ENCODE data around the gene PUSL1. TPM values are rescaled to one million over a fixed set of nuclear protein-coding genes. Genes with fewer than 3 reads are reported as not detected.
A peak's percentile ranks its signal among the peaks of the same experiment; 100 is the strongest.

PUSL1 gene
- total RNA-seq, 1 experiment from 2014 or later, result 35.1 TPM

GRCh38 chr1:1294250-1294890, 14.0 kb upstream of the PUSL1 start:
- Histone ChIP-seq H3K27ac (no peak overlapping the region), H3K4me1 (replicated peaks) (peaks cover 13% of the 10 kb centered on the region), H3K27me3 (replicated peaks) (no peaks in the 10 kb centered on the region), H3K36me3 (peaks cover 49% of the 10 kb centered on the region), H3K4me3 (no peak overlapping the region), H3K9me3 (replicated peaks) (no peaks in the 10 kb centered on the region)
- DNase-seq (ENCODE audit: low read depth in 1 of 2, low spot score in 2 of 2), result no peak

GRCh38 chr1:1295154-1295923, 13.1 kb upstream of the PUSL1 start:
- no peaks in the 10 kb centered on the region for H3K27me3 ChIP-seq (replicated peaks)
- H3K4me1 ChIP-seq (replicated peaks), result peaks cover 13% of the 10 kb centered on the region
- DNase-seq (ENCODE audit: low read depth in 1 of 2, low spot score in 2 of 2), result no peak
- no peak overlapping the region for H3K27ac ChIP-seq
- H3K4me3 ChIP-seq, result no peak overlapping the region
- H3K36me3 ChIP-seq, result peaks cover 59% of the 10 kb centered on the region
- H3K9me3 ChIP-seq (replicated peaks), result no peaks in the 10 kb centered on the region

GRCh38 chr1:1296070-1297061, 12.0 kb upstream of the PUSL1 start:
- Histone ChIP-seq H3K4me3 (no peak overlapping the region), H3K27ac (no peak overlapping the region), H3K4me1 (replicated peaks) (peaks cover 10% of the 10 kb centered on the region), H3K36me3 (peaks cover 63% of the 10 kb centered on the region), H3K9me3 (replicated peaks) (no peaks in the 10 kb centered on the region), H3K27me3 (replicated peaks) (no peaks in the 10 kb centered on the region)
- DNase-seq (ENCODE audit: low read depth in 1 of 2, low spot score in 2 of 2), result no peak

- peaks cover 10% of the 10 kb centered on the region for H3K4me1 ChIP-seq (replicated peaks)
- peaks cover 64% of the 10 kb centered on the region for H3K36me3 ChIP-seq
- no peak overlapping the region for H3K4me3 ChIP-seq
- no peak for DNase-seq (ENCODE audit: low read depth in 1 of 2, low spot score in 2 of 2)
- no peaks in the 10 kb centered on the region for H3K27me3 ChIP-seq (replicated peaks)
- no peak overlapping the region for H3K27ac ChIP-seq
- no peaks in the 10 kb centered on the region for H3K9me3 ChIP-seq (replicated peaks)
Measured at GRCh38 chr1:1297802-1298424, 10.5 kb upstream of the PUSL1 start.

- Histone ChIP-seq H3K36me3 (peaks cover 57% of the 10 kb centered on the region), H3K27me3 (replicated peaks) (no peaks in the 10 kb centered on the region), H3K27ac (no peak overlapping the region), H3K9me3 (replicated peaks) (no peaks in the 10 kb centered on the region), H3K4me3 (no peak overlapping the region), H3K4me1 (replicated peaks) (peaks cover 10% of the 10 kb centered on the region)
- no peak for DNase-seq (ENCODE audit: low read depth in 1 of 2, low spot score in 2 of 2)
Measured at GRCh38 chr1:1298861-1299685, 9.3 kb upstream of the PUSL1 start.

GRCh38 chr1:1299686-1300351, 8.6 kb upstream of the PUSL1 start:
- Histone ChIP-seq H3K27ac (no peak overlapping the region), H3K36me3 (peaks cover 56% of the 10 kb centered on the region), H3K9me3 (replicated peaks) (no peaks in the 10 kb centered on the region), H3K27me3 (replicated peaks) (no peaks in the 10 kb centered on the region), H3K4me3 (no peak overlapping the region), H3K4me1 (replicated peaks) (peaks cover 15% of the 10 kb centered on the region)
- no peak for DNase-seq (ENCODE audit: low read depth in 1 of 2, low spot score in 2 of 2)

GRCh38 chr1:1300352-1300739, 8.1 kb upstream of the PUSL1 start:
- Histone ChIP-seq H3K4me1 (replicated peaks) (peaks cover 15% of the 10 kb centered on the region), H3K4me3 (no peak overlapping the region), H3K36me3 (peaks cover 52% of the 10 kb centered on the region), H3K9me3 (replicated peaks) (no peaks in the 10 kb centered on the region), H3K27ac (no peak overlapping the region), H3K27me3 (replicated peaks) (no peaks in the 10 kb centered on the region)
- DNase-seq (ENCODE audit: low read depth in 1 of 2, low spot score in 2 of 2), result no peak

- Histone ChIP-seq H3K9me3 (replicated peaks) (0 out of 2 replicates have a peak, but pooled peaks cover under 1% of the 10 kb centered on the region), H3K27ac (no peak overlapping the region), H3K4me1 (replicated peaks) (peaks cover 28% of the 10 kb centered on the region), H3K27me3 (replicated peaks) (no peaks in the 10 kb centered on the region), H3K4me3 (no peak overlapping the region), H3K36me3 (peaks cover 40% of the 10 kb centered on the region)
- DNase-seq (ENCODE audit: low read depth in 1 of 2, low spot score in 2 of 2), result no peak
Measured at GRCh38 chr1:1302006-1302430, 6.4 kb upstream of the PUSL1 start.

- no peak overlapping the region for H3K27ac ChIP-seq
- DNase-seq (ENCODE audit: low read depth in 1 of 2, low spot score in 2 of 2), result no peak
- no peak overlapping the region for H3K4me3 ChIP-seq
- H3K27me3 ChIP-seq (replicated peaks), result no peaks in the 10 kb centered on the region
- H3K4me1 ChIP-seq (replicated peaks), result peaks cover 36% of the 10 kb centered on the region
- peaks cover 45% of the 10 kb centered on the region for H3K36me3 ChIP-seq
- H3K9me3 ChIP-seq (replicated peaks), result 0 out of 2 replicates have a peak, but pooled peaks cover 5% of the 10 kb centered on the region
Measured at GRCh38 chr1:1302951-1303509, 5.4 kb upstream of the PUSL1 start.

GRCh38 chr1:1303736-1304135, 4.7 kb upstream of the PUSL1 start:
- H3K4me1 ChIP-seq (replicated peaks), result peaks cover 40% of the 10 kb centered on the region
- DNase-seq (ENCODE audit: low read depth in 1 of 2, low spot score in 2 of 2), result no peak

GRCh38 chr1:1304331-1305299, 3.8 kb upstream of the PUSL1 start:
- Histone ChIP-seq H3K27ac (peak overlapping the region; percentile 67), H3K4me3 (peak overlapping the region; percentile 15), H3K27me3 (replicated peaks) (no peaks in the 10 kb centered on the region), H3K36me3 (peaks cover 47% of the 10 kb centered on the region), H3K4me1 (replicated peaks) (peaks cover 48% of the 10 kb centered on the region), H3K9me3 (replicated peaks) (0 out of 2 replicates have a peak, but pooled peaks cover 5% of the 10 kb centered on the region)
- peak; percentile 76 to 81 for DNase-seq (ENCODE audit: low read depth in 1 of 2, low spot score in 2 of 2)

More at GRCh38 chr1:1303736-1304135, 4.7 kb upstream of the PUSL1 start:
- Histone ChIP-seq H3K9me3 (replicated peaks) (0 out of 2 replicates have a peak, but pooled peaks cover 5% of the 10 kb centered on the region), H3K27me3 (replicated peaks) (no peaks in the 10 kb centered on the region), H3K4me3 (no peak overlapping the region), H3K27ac (no peak overlapping the region), H3K36me3 (peaks cover 47% of the 10 kb centered on the region)

All from SJSA1 (cell line).